Skeletal muscle tissue (tissue), 4 donors: ENCODE measurements around the gene ADAP1. TPM values are rescaled to one million over a fixed set of nuclear protein-coding genes. Genes with fewer than 3 reads are reported as not detected.

Source experiments
- H3K27ac ChIP-seq: one replicate; pipeline ENCODE4 v1.7.0; 2013; ENCODE audit warnings: mild to moderate bottlenecking, low read depth, low read length, inconsistent platforms
- H3K27me3 ChIP-seq, 3 donors: one replicate each; pipeline ENCODE4 v1.7.0; 2013; ENCODE audit warnings: low read length in 3 of 3; ENCODE audit not compliant: control insufficient read depth in 3 of 3, insufficient read depth in 3 of 3
- H3K36me3 ChIP-seq, 3 donors: one replicate each; pipeline ENCODE4 v1.7.0; 2013; ENCODE audit warnings: low read length in 3 of 3; ENCODE audit not compliant: control insufficient read depth in 3 of 3, insufficient read depth in 3 of 3
- H3K4me1 ChIP-seq, 3 donors: one replicate each; pipeline ENCODE4 v1.7.0; 2013; ENCODE audit warnings: low read length in 3 of 3, mild to moderate bottlenecking in 3 of 3; ENCODE audit not compliant: control insufficient read depth in 3 of 3, insufficient read depth in 3 of 3
- H3K4me3 ChIP-seq, 3 donors: one replicate each; pipeline ENCODE4 v1.7.0; 2013; ENCODE audit warnings: low read length in 3 of 3
- H3K9ac ChIP-seq, 3 donors: one replicate each; pipeline ENCODE4 v1.7.0; 2013; ENCODE audit warnings: low read length in 3 of 3, mild to moderate bottlenecking in 3 of 3, moderate library complexity in 2 of 3, low read depth in 1 of 3
- H3K9me3 ChIP-seq, 3 donors: one replicate each; pipeline ENCODE4 v1.7.0; 2013; ENCODE audit warnings: low read length in 3 of 3; ENCODE audit not compliant: control insufficient read depth in 3 of 3
- total RNA-seq: library from RNA; depleted of rRNA; stranded (reverse); fragments of >200 nt; gene quantifications from one replicate; pipeline ENCODE4 v1.2.3, GENCODE V29; 2014
- donor health status: Osteomylitis.

The ADAP1 gene
- total RNA-seq, 1 donor from 2014 or later: 1.0 TPM

- H3K9ac ChIP-seq: no peak overlapping the region
- no peaks in the 10 kb centered on the region for H3K9me3 ChIP-seq
- peaks cover 34 to 49% (median 42%) of the 10 kb centered on the region in 3 donors for H3K27me3 ChIP-seq
- H3K4me1 ChIP-seq: peaks cover 0 to 2% (median 0%) of the 10 kb centered on the region in 3 donors
- H3K27ac ChIP-seq: no peak overlapping the region
- H3K36me3 ChIP-seq: no peaks in the 10 kb centered on the region
- H3K4me3 ChIP-seq: no peak overlapping the region
Observed at GRCh38 chr7:981793-982510, 27.5 kb upstream of the ADAP1 start.

- no peaks in the 10 kb centered on the region for H3K36me3 ChIP-seq
- H3K4me1 ChIP-seq: peaks cover 3 to 5% (median 5%) of the 10 kb centered on the region in 3 donors
- no peak overlapping the region for H3K4me3 ChIP-seq
- no peak overlapping the region for H3K9ac ChIP-seq
- no peaks in the 10 kb centered on the region for H3K9me3 ChIP-seq
- H3K27me3 ChIP-seq: peaks cover 15 to 30% (median 24%) of the 10 kb centered on the region in 3 donors
- H3K27ac ChIP-seq: no peak overlapping the region
Observed at GRCh38 chr7:979886-980571, 25.5 kb upstream of the ADAP1 start.

- Histone ChIP-seq H3K9me3 (no peaks in the 10 kb centered on the region), H3K27ac (no peak overlapping the region), H3K27me3 (peaks cover 12 to 21% (median 16%) of the 10 kb centered on the region in 3 donors), H3K36me3 (no peaks in the 10 kb centered on the region), H3K4me1 (peaks cover 3 to 12% (median 9%) of the 10 kb centered on the region in 3 donors), H3K4me3 (no peak overlapping the region), H3K9ac (no peak overlapping the region)
Observed at GRCh38 chr7:979151-979550, 24.7 kb upstream of the ADAP1 start.

- Histone ChIP-seq H3K4me1 (peaks cover 4 to 14% (median 9%) of the 10 kb centered on the region in 3 donors), H3K9me3 (no peaks in the 10 kb centered on the region), H3K9ac (no peak overlapping the region), H3K27ac (no peak overlapping the region), H3K27me3 (peaks cover 7 to 15% (median 10%) of the 10 kb centered on the region in 3 donors), H3K4me3 (no peak overlapping the region), H3K36me3 (no peaks in the 10 kb centered on the region)
Observed at GRCh38 chr7:978416-979091, 24.1 kb upstream of the ADAP1 start.

GRCh38 chr7:978049-978346, 23.5 kb upstream of the ADAP1 start:
- peaks cover 9 to 19% (median 12%) of the 10 kb centered on the region in 3 donors for H3K4me1 ChIP-seq
- H3K27me3 ChIP-seq: peaks cover 6 to 10% (median 6%) of the 10 kb centered on the region in 3 donors
- no peak overlapping the region for H3K4me3 ChIP-seq
- H3K9me3 ChIP-seq: no peaks in the 10 kb centered on the region
- no peak overlapping the region for H3K9ac ChIP-seq
- no peak overlapping the region for H3K27ac ChIP-seq
- no peaks in the 10 kb centered on the region for H3K36me3 ChIP-seq

GRCh38 chr7:977326-978048, 23.0 kb upstream of the ADAP1 start:
- H3K27me3 ChIP-seq: peaks cover 3 to 7% (median 5%) of the 10 kb centered on the region in 3 donors
- peaks cover 0 to 5% (median 4%) of the 10 kb centered on the region in 3 donors for H3K36me3 ChIP-seq
- H3K4me1 ChIP-seq: peaks cover 9 to 23% (median 12%) of the 10 kb centered on the region in 3 donors
- H3K27ac ChIP-seq: no peak overlapping the region
- no peak overlapping the region for H3K9ac ChIP-seq
- H3K9me3 ChIP-seq: no peaks in the 10 kb centered on the region
- no peak overlapping the region for H3K4me3 ChIP-seq

- H3K9ac ChIP-seq: no peak overlapping the region
- H3K4me3 ChIP-seq: no peak overlapping the region
- peaks cover 0 to 1% (median 0%) of the 10 kb centered on the region in 3 donors for H3K27me3 ChIP-seq
- peaks cover 9 to 26% (median 12%) of the 10 kb centered on the region in 3 donors for H3K4me1 ChIP-seq
- H3K36me3 ChIP-seq: peaks cover 5 to 11% (median 9%) of the 10 kb centered on the region in 3 donors
- no peaks in the 10 kb centered on the region for H3K9me3 ChIP-seq
- H3K27ac ChIP-seq: no peak overlapping the region
Observed at GRCh38 chr7:976901-977325, 22.4 kb upstream of the ADAP1 start.

- Histone ChIP-seq H3K9me3 (no peaks in the 10 kb centered on the region), H3K36me3 (peaks cover 11 to 13% (median 13%) of the 10 kb centered on the region in 3 donors), H3K4me1 (peaks cover 9 to 29% (median 14%) of the 10 kb centered on the region in 3 donors), H3K4me3 (peak overlapping the region; percentile 51 to 92 (median 61)), H3K9ac (peak overlapping the region in 1 of 3 donors; percentile 66), H3K27me3 (no peaks in the 10 kb centered on the region), H3K27ac (no peak overlapping the region)
Observed at GRCh38 chr7:975702-976473, 21.4 kb upstream of the ADAP1 start.
